H9 (cell line): ENCODE results near the gene KIF18A. TPM values are rescaled to one million over a fixed set of nuclear protein-coding genes. Genes with fewer than 3 reads are reported as not detected.

Source experiments
- DNase-seq: peaks from one replicate; pipeline ENCODE4 v3.0.0-alpha.2; 2017
- H2AFZ ChIP-seq: one replicate; pipeline ENCODE4 v1.6.1; 2013; ENCODE audit warnings: mild to moderate bottlenecking, low read length, control low read depth, moderate library complexity
- H2AK5ac ChIP-seq: 2 replicates; pipeline ENCODE4 v1.6.1; 2013; ENCODE audit warnings: low read length, control low read depth, mixed read lengths; ENCODE audit not compliant: insufficient read length
- H2BK120ac ChIP-seq: one replicate; pipeline ENCODE4 v1.6.1; 2013; ENCODE audit warnings: low read depth, mild to moderate bottlenecking, low read length, control low read depth, inconsistent platforms; ENCODE audit not compliant: poor library complexity, severe bottlenecking
- H2BK12ac ChIP-seq: 2 replicates; pipeline ENCODE4 v1.6.1; 2013; ENCODE audit warnings: low read length, control low read depth, mixed read lengths, low read depth; ENCODE audit not compliant: insufficient read length
- H2BK15ac ChIP-seq: 2 replicates; pipeline ENCODE4 v1.6.1; 2013; ENCODE audit warnings: low read depth, low read length, control low read depth
- H2BK20ac ChIP-seq: one replicate; pipeline ENCODE4 v1.6.1; 2013; ENCODE audit warnings: low read depth, mild to moderate bottlenecking, low read length, control low read depth, inconsistent platforms; ENCODE audit not compliant: poor library complexity, severe bottlenecking
- H2BK5ac ChIP-seq: 2 replicates; pipeline ENCODE4 v1.6.1; 2013; ENCODE audit warnings: low read length, control low read depth, mixed read lengths; ENCODE audit not compliant: insufficient read length
- H3K14ac ChIP-seq: 2 replicates; pipeline ENCODE4 v1.6.1; 2013; ENCODE audit warnings: low read length, control low read depth; ENCODE audit not compliant: insufficient read depth
- H3K18ac ChIP-seq: 2 replicates; pipeline ENCODE4 v1.6.1; 2013; ENCODE audit warnings: low read depth, mild to moderate bottlenecking, mixed read lengths, low read length, control low read depth; ENCODE audit not compliant: insufficient read length
- H3K23ac ChIP-seq: 2 replicates; pipeline ENCODE4 v1.6.1; 2013; ENCODE audit warnings: low read length, control low read depth, mixed read lengths, low read depth; ENCODE audit not compliant: insufficient read length
- H3K23me2 ChIP-seq: 2 replicates; pipeline ENCODE4 v1.6.1; 2013; ENCODE audit warnings: low read depth, mild to moderate bottlenecking, mixed read lengths, low read length, control low read depth; ENCODE audit not compliant: insufficient read length, poor library complexity, severe bottlenecking
- H3K27ac ChIP-seq: 2 replicates; pipeline ENCODE4 v1.5.1; 2013; ENCODE audit warnings: low read length, control low read depth, mixed read lengths, low read depth; ENCODE audit not compliant: insufficient read length
- H3K27me3 ChIP-seq: 2 replicates; pipeline ENCODE4 v1.6.1; 2013; ENCODE audit warnings: low read length, control low read depth, inconsistent platforms; ENCODE audit not compliant: insufficient read depth
- H3K4ac ChIP-seq: 2 replicates; pipeline ENCODE4 v1.6.1; 2013; ENCODE audit warnings: low read depth, mild to moderate bottlenecking, control low read depth, inconsistent platforms, low read length, moderate library complexity
- H3K4me1 ChIP-seq: 2 replicates; pipeline ENCODE4 v1.6.1; 2013; ENCODE audit warnings: low read length, control low read depth, inconsistent platforms; ENCODE audit not compliant: insufficient read depth
- H3K4me2 ChIP-seq: 2 replicates; pipeline ENCODE4 v1.6.1; 2013; ENCODE audit warnings: low read length, control low read depth, mixed read lengths; ENCODE audit not compliant: insufficient read length, insufficient read depth
- H3K56ac ChIP-seq: 2 replicates; pipeline ENCODE4 v1.6.1; 2013; ENCODE audit warnings: low read depth, mild to moderate bottlenecking, mixed read lengths, low read length, control low read depth; ENCODE audit not compliant: insufficient read length
- H3K79me1 ChIP-seq: 2 replicates; pipeline ENCODE4 v1.6.1; 2013; ENCODE audit warnings: low read depth, mild to moderate bottlenecking, moderate library complexity, low read length, control low read depth, inconsistent platforms; ENCODE audit not compliant: insufficient read depth, poor library complexity, severe bottlenecking
- H3K79me2 ChIP-seq: 2 replicates; pipeline ENCODE4 v1.6.1; 2013; ENCODE audit warnings: low read length, control low read depth, inconsistent platforms; ENCODE audit not compliant: insufficient read depth
- H3K9ac ChIP-seq: 2 replicates; pipeline ENCODE4 v1.6.1; 2013; ENCODE audit warnings: low read length, control low read depth, mixed read lengths; ENCODE audit not compliant: insufficient read length; ENCODE audit errors: extremely low read depth
- H3K9me3 ChIP-seq: one replicate; pipeline ENCODE4 v1.6.1; 2013; ENCODE audit warnings: low read depth, low read length, inconsistent platforms; ENCODE audit not compliant: control insufficient read depth
- H3T11ph ChIP-seq: one replicate; pipeline ENCODE4 v1.6.1; 2013; ENCODE audit warnings: mild to moderate bottlenecking, low read length, control low read depth, inconsistent platforms
- H4K20me1 ChIP-seq: one replicate; pipeline ENCODE4 v1.6.1; 2013; ENCODE audit not compliant: control insufficient read depth, insufficient read length, insufficient read depth
- H4K5ac ChIP-seq: 2 replicates; pipeline ENCODE4 v1.6.1; 2013; ENCODE audit warnings: low read depth, mild to moderate bottlenecking, mixed read lengths, low read length, control low read depth; ENCODE audit not compliant: insufficient read length
- H4K8ac ChIP-seq: replicated peaks from 2 replicates; pipeline ENCODE4 v1.6.1; 2013; ENCODE audit warnings: low read length, control low read depth, mixed read lengths, low read depth; ENCODE audit not compliant: insufficient read length
- H4K91ac ChIP-seq: 2 replicates; pipeline ENCODE4 v1.6.1; 2013; ENCODE audit warnings: low read depth, mild to moderate bottlenecking, moderate library complexity, mixed read lengths, low read length, control low read depth; ENCODE audit not compliant: insufficient read length
- H3K27ac Mint-ChIP-seq, 3 experiments: 2 replicates in 2 of 3; 3 replicates in 1 of 3; pipeline ENCODE4 v1.8.0; 2020 to 2021; ENCODE audit warnings: mixed read lengths in 3 of 3, mild to moderate bottlenecking in 1 of 3, moderate library complexity in 1 of 3
- H3K27me3 Mint-ChIP-seq: 2 replicates; pipeline ENCODE4 v1.8.0; 2021; ENCODE audit warnings: low read depth, mild to moderate bottlenecking, moderate library complexity, mixed read lengths
- H3K36me3 Mint-ChIP-seq, 3 experiments: 2 replicates in 2 of 3; 3 replicates in 1 of 3; pipeline ENCODE4 v1.8.0; 2020 to 2021; ENCODE audit warnings: low read depth in 3 of 3, mixed read lengths in 3 of 3; ENCODE audit not compliant: insufficient read depth in 1 of 3
- H3K4me1 Mint-ChIP-seq, 2 experiments: 2 replicates each; pipeline ENCODE4 v1.8.0; 2020; ENCODE audit warnings: mixed read lengths in 2 of 2
- H3K4me3 Mint-ChIP-seq, 2 experiments: 2 replicates in 1 of 2; 3 replicates in 1 of 2; pipeline ENCODE4 v1.8.0; 2020 to 2021; ENCODE audit warnings: mild to moderate bottlenecking in 2 of 2, mixed read lengths in 2 of 2, moderate library complexity in 1 of 2
- H3K9me3 Mint-ChIP-seq, 2 experiments: 2 replicates in 1 of 2; 3 replicates in 1 of 2; pipeline ENCODE4 v1.8.0; 2020; ENCODE audit warnings: mild to moderate bottlenecking in 2 of 2, mixed read lengths in 2 of 2, moderate library complexity in 1 of 2
- CTCF ChIP-seq: fragments of 200-600 bp; sonication (generic); conservative IDR thresholded peaks from 3 replicates; pipeline ENCODE4 v1.8.0; 2021; ENCODE audit warnings: antibody characterized with exemption, mild to moderate bottlenecking
- WGBS: extraction: QIAGEN DNeasy Blood & Tissue Kit; methylation state at CpG from one replicate; pipeline ENCODE4 v1.1.7; 2013; ENCODE audit warnings: missing lambda C conversion rate, low lambda C conversion rate, mixed read lengths; ENCODE audit not compliant: insufficient read length; ENCODE audit errors: extremely low coverage; 5-methylcytosine and 5-hydroxymethylcytosine counted together
- total RNA-seq: library from RNA; stranded (reverse); gene quantifications from 2 replicates; pipeline ENCODE4 v1.2.1, GENCODE V29; 2021

KIF18A gene
- total RNA-seq, 1 experiment from 2014 or later = 25.9 TPM

- no peaks in the 10 kb centered on the region for H4K20me1 ChIP-seq
- Mint-ChIP-seq H3K9me3 (no peaks in the 10 kb centered on the region), H3K4me3 (no peak overlapping the region), H3K27me3 (no peaks in the 10 kb centered on the region), H3K36me3 (peaks cover 0 to 19% (median 11%) of the 10 kb centered on the region in 3 experiments; a peak in 5 of 7 replicates), H3K4me1 (peaks cover 3 to 13% of the 10 kb centered on the region in 2 experiments), H3K27ac (no peak overlapping the region)
- H3K4me1 ChIP-seq = no peaks in the 10 kb centered on the region
- H3K4ac ChIP-seq = no peak overlapping the region
- H3K23me2 ChIP-seq = peaks cover 4% of the 10 kb centered on the region
- H3K9ac ChIP-seq = no peak overlapping the region
- no peak overlapping the region for H3K18ac ChIP-seq
- TF ChIP-seq CTCF = no peak
- no peak overlapping the region for H3K27ac ChIP-seq
- no peak overlapping the region for H3K4me2 ChIP-seq
- no peak overlapping the region for H2BK12ac ChIP-seq
- H2BK15ac ChIP-seq = no peak overlapping the region
- no peak overlapping the region for H2BK20ac ChIP-seq
- no peak overlapping the region for H2AK5ac ChIP-seq
- no peak overlapping the region for H3K56ac ChIP-seq
- H2AFZ ChIP-seq = no peak overlapping the region
- H4K91ac ChIP-seq = no peak overlapping the region
- peaks cover 2% of the 10 kb centered on the region; the same call in 1 of the 2 replicates for H3K79me2 ChIP-seq
- no peaks in the 10 kb centered on the region for H3K9me3 ChIP-seq
- H4K5ac ChIP-seq = no peak overlapping the region
- no peak overlapping the region for H3K23ac ChIP-seq
- H3T11ph ChIP-seq = no peak overlapping the region
- DNase-seq = no peak
- no peaks in the 10 kb centered on the region for H3K79me1 ChIP-seq
- no peak overlapping the region for H3K14ac ChIP-seq
- no peak overlapping the region for H2BK120ac ChIP-seq
- no CpG with 5 or more reads among the region's 1 CpG for WGBS
- no peak overlapping the region for H2BK5ac ChIP-seq
- no peak overlapping the region for H4K8ac ChIP-seq
- H3K27me3 ChIP-seq = no peaks in the 10 kb centered on the region
Observed at GRCh38 chr11:28114731-28115130, 6.8 kb upstream of the KIF18A start.
